Adrenal gland (tissue), 5 donors: ENCODE results near the gene TRIM6.

ENCODE experiments used
- CTCF ChIP-seq, 6 experiments: fragments of 450-650 bp in 4 of 6; fragments of 200-600 bp in 2 of 6; sonication (generic) in 1 of 6; IDR thresholded peaks; 1 replicate in 5 of 6; 2 replicates in 1 of 6; pipeline versions ENCODE4 v1.5.1 to v1.8.0; 2016 to 2021; ENCODE audit warnings: antibody characterized with exemption in 6 of 6, mild to moderate bottlenecking in 2 of 6, moderate library complexity in 1 of 6
- POLR2A ChIP-seq, 2 donors: fragments of 450-650 bp; IDR thresholded peaks; one replicate each; pipeline ENCODE4 v1.6.1; 2017; ENCODE audit warnings: antibody characterized with exemption in 2 of 2, mild to moderate bottlenecking in 2 of 2, moderate library complexity in 1 of 2
- donor health status: DM: no; HTN: no; CAD: no.

- TF ChIP-seq CTCF (IDR thresholded peaks at IDR 0.05) (no peak), POLR2A (IDR thresholded peaks at IDR 0.05) (no peak)
These were observed 1.5 kb downstream of the TRIM6 start for GRCh38 chr11:5597953-5598352.
